IMR-90 (cell line): ENCODE measurements around the gene KDR. TPM values are rescaled to one million over a fixed set of nuclear protein-coding genes. Genes with fewer than 3 reads are reported as not detected.

Experiments
- ATAC-seq: fragments of 200-7000 bp; cut with Tn5 transposase; 2 replicates; pipeline ENCODE4 v1.9.1; 2020; ENCODE audit warnings: low read depth, mild to moderate bottlenecking, moderate library complexity
- BruUV-seq: library from RNA; stranded (reverse); fragments of 400-500 nt; replicated peaks from 2 replicates; lab custom pipeline; 2021; lab: Mats Ljungman, UMichigan
- CTCF ChIA-PET: fragments of 300-600 bp; formaldehyde crosslinking; extraction: SDS; loops from one replicate; lab custom pipeline; 2021; ENCODE audit warnings: antibody characterized with exemption; lab: Yijun Ruan, JAX
- POLR2A ChIA-PET: fragments of 300-600 bp; sonication (Branson Sonifier 250); formaldehyde crosslinking; loops from one replicate; lab custom pipeline; 2022; ENCODE audit warnings: antibody characterized with exemption; ENCODE audit not compliant: unreplicated experiment; lab: Charles Lee
- DNase-seq: peaks from one replicate; pipeline ENCODE4 v3.0.0; 2013
- H2AFZ ChIP-seq: replicated peaks from 2 replicates; pipeline ENCODE3; 2013; ENCODE audit warnings: low read length, mild to moderate bottlenecking; ENCODE audit not compliant: poor library complexity
- H2AK5ac ChIP-seq: 2 replicates; pipeline ENCODE4 v1.6.1; 2013; ENCODE audit warnings: low read depth, low read length, inconsistent platforms
- H2AK9ac ChIP-seq: replicated peaks from 2 replicates; pipeline ENCODE3; 2013; ENCODE audit warnings: mild to moderate bottlenecking, low read depth, low read length, moderate library complexity; ENCODE audit not compliant: poor library complexity
- H2BK120ac ChIP-seq: 2 replicates; pipeline ENCODE4 v1.6.1; 2013; ENCODE audit warnings: low read depth, low read length, inconsistent platforms
- H2BK15ac ChIP-seq: 3 replicates; pipeline ENCODE4 v1.6.1; 2013; ENCODE audit warnings: low read depth, low read length, inconsistent platforms
- H2BK20ac ChIP-seq: 2 replicates; pipeline ENCODE4 v1.6.1; 2013; ENCODE audit warnings: low read depth, mild to moderate bottlenecking, inconsistent platforms, low read length, moderate library complexity
- H2BK5ac ChIP-seq: 2 replicates; pipeline ENCODE4 v1.6.1; 2013; ENCODE audit warnings: mild to moderate bottlenecking, low read depth, low read length, inconsistent platforms; ENCODE audit not compliant: poor library complexity, severe bottlenecking
- H3K14ac ChIP-seq: replicated peaks from 2 replicates; pipeline ENCODE4 v1.6.1; 2013; ENCODE audit warnings: low read depth, low read length, inconsistent platforms
- H3K18ac ChIP-seq: 2 replicates; pipeline ENCODE4 v1.6.1; 2013; ENCODE audit warnings: low read depth, low read length, control low read depth
- H3K23ac ChIP-seq: 2 replicates; pipeline ENCODE4 v1.6.1; 2013; ENCODE audit warnings: low read depth, low read length, inconsistent platforms
- H3K27ac ChIP-seq: 2 replicates; pipeline ENCODE4 v1.5.1; 2013; ENCODE audit warnings: mild to moderate bottlenecking, control low read depth, low read length; ENCODE audit not compliant: insufficient read depth
- H3K27me3 ChIP-seq: 2 replicates; pipeline ENCODE4 v1.6.1; 2013; ENCODE audit warnings: low read length; ENCODE audit not compliant: control insufficient read depth, insufficient read depth
- H3K36me3 ChIP-seq: 2 replicates; pipeline ENCODE4 v1.6.1; 2013; ENCODE audit warnings: low read length, mixed read lengths; ENCODE audit not compliant: control insufficient read depth, insufficient read depth
- H3K4ac ChIP-seq: 2 replicates; pipeline ENCODE4 v1.6.1; 2013; ENCODE audit warnings: low read depth, low read length, inconsistent platforms
- H3K4me1 ChIP-seq: 2 replicates; pipeline ENCODE4 v1.6.1; 2013; ENCODE audit warnings: low read length, mixed read lengths; ENCODE audit not compliant: control insufficient read depth, insufficient read depth
- H3K4me2 ChIP-seq: 2 replicates; pipeline ENCODE4 v1.6.1; 2013; ENCODE audit warnings: low read depth, mild to moderate bottlenecking, control low read depth, low read length, moderate library complexity
- H3K4me3 ChIP-seq: 2 replicates; pipeline ENCODE4 v1.5.1; 2013; ENCODE audit warnings: low read depth, mild to moderate bottlenecking, control low read depth, low read length, moderate library complexity; ENCODE audit not compliant: insufficient read depth
- H3K56ac ChIP-seq: 2 replicates; pipeline ENCODE4 v1.6.1; 2013; ENCODE audit warnings: low read length, inconsistent platforms; ENCODE audit not compliant: insufficient read depth; ENCODE audit errors: extremely low read depth
- H3K79me1 ChIP-seq, 2 experiments: 2 replicates each; pipeline ENCODE4 v1.6.1; 2013; ENCODE audit warnings: low read length in 2 of 2, inconsistent platforms in 1 of 2, low read depth in 1 of 2
- H3K9ac ChIP-seq: 2 replicates; pipeline ENCODE4 v1.6.1; 2013; ENCODE audit warnings: low read depth, low read length, control low read depth
- H3K9me1 ChIP-seq: 2 replicates; pipeline ENCODE4 v1.6.1; 2013; ENCODE audit warnings: low read length, inconsistent platforms; ENCODE audit not compliant: insufficient read depth
- H3K9me3 ChIP-seq: 2 replicates; pipeline ENCODE4 v1.6.1; 2013; ENCODE audit warnings: low read length; ENCODE audit not compliant: control insufficient read depth, insufficient read depth
- H4K20me1 ChIP-seq: 2 replicates; pipeline ENCODE4 v1.6.1; 2013; ENCODE audit warnings: low read length, inconsistent platforms; ENCODE audit not compliant: insufficient read depth
- H4K5ac ChIP-seq: 2 replicates; pipeline ENCODE4 v1.6.1; 2013; ENCODE audit warnings: mild to moderate bottlenecking, low read depth, low read length, control low read depth
- H4K8ac ChIP-seq, 2 experiments: 2 replicates each; pipeline ENCODE4 v1.6.1; 2013; ENCODE audit warnings: low read depth in 2 of 2, low read length in 2 of 2, control low read depth in 1 of 2, inconsistent platforms in 1 of 2
- H4K91ac ChIP-seq: 2 replicates; pipeline ENCODE4 v1.6.1; 2013; ENCODE audit warnings: low read depth, low read length, inconsistent platforms; ENCODE audit not compliant: insufficient read depth
- MAFK ChIP-seq: IDR thresholded peaks from 2 replicates; pipeline ENCODE4 v1.6.1; 2012; ENCODE audit warnings: low read depth, low read length, improper control_type of control experiment
- RCOR1 ChIP-seq: IDR thresholded peaks from 2 replicates; pipeline ENCODE4 v1.6.1; 2012; ENCODE audit warnings: mild to moderate bottlenecking, low read length, improper control_type of control experiment; ENCODE audit not compliant: insufficient replicate concordance
- WGBS, 2 experiments: methylation state at CpG; one replicate each; pipeline versions ENCODE4 v1.1.5 to v1.1.7; 2013; ENCODE audit warnings: missing lambda C conversion rate in 2 of 2; ENCODE audit not compliant: insufficient read length in 1 of 2; ENCODE audit errors: extremely low coverage in 2 of 2; 5-methylcytosine and 5-hydroxymethylcytosine counted together
- dilution Hi-C: fragments of 300-500 bp; cut with HindIII; formaldehyde crosslinking; loops from one replicate; pipeline ENCODE4 v1.14.3; 2018; ENCODE audit warnings: low sequenced_read_pairs; ENCODE audit not compliant: unreplicated experiment
- in situ Hi-C: fragments of 300-500 bp; cut with MboI; formaldehyde crosslinking; loops from 3 replicates; pipeline ENCODE4 v1.14.3; 2019; ENCODE audit warnings: low sequenced_read_pairs, inconsistent platforms, mixed read lengths
- intact Hi-C: fragments of 100-400 bp; cut with micrococcal nuclease; formaldehyde crosslinking; loops from 2 replicates; pipeline ENCODE4 v1.10.0; 2022
- polyA plus RNA-seq, 3 experiments: library from polyadenylated mRNA; depleted of rRNA; stranded (reverse); fragments of >200 nt; gene quantifications; 2 replicates each; pipeline ENCODE4 v1.2.3, GENCODE V29; 2012; ENCODE audit warnings: low replicate concordance in 1 of 3
- total RNA-seq: library from RNA; depleted of rRNA; stranded (reverse); fragments of >200 nt; gene quantifications from 2 replicates; pipeline ENCODE4 v1.2.3, GENCODE V29; 2012

KDR gene
- total and polyA plus RNA-seq, 2 of the 4 experiments (the other 2 are of a cell fraction): not detected

- H3K36me3 ChIP-seq: no peaks in the 10 kb centered on the region
- WGBS, 2 experiments: no CpG with 5 or more reads among the region's 1 CpG
- H2BK120ac ChIP-seq: no peak overlapping the region
- H4K8ac ChIP-seq: no peak overlapping the region
- no peak overlapping the region for H4K91ac ChIP-seq
- no TSS peak for BruUV-seq
- no peaks in the 10 kb centered on the region for H3K9me1 ChIP-seq
- H3K18ac ChIP-seq: no peak overlapping the region
- TF ChIP-seq RCOR1: no peak
- TF ChIP-seq MAFK: no peak
- ChIA-PET POLR2A (no interaction called here), CTCF (no interaction called here)
- no peak overlapping the region for H3K4me2 ChIP-seq
- no peaks in the 10 kb centered on the region for H3K4me1 ChIP-seq
- H3K4ac ChIP-seq: no peak overlapping the region
- intact Hi-C loops: no loop called here
- no peak overlapping the region for H3K27ac ChIP-seq
- no peak overlapping the region for H3K23ac ChIP-seq
- H4K5ac ChIP-seq: no peak overlapping the region
- no peaks in the 10 kb centered on the region for H3K79me1 ChIP-seq
- no peak overlapping the region for H2AK5ac ChIP-seq
- no peak overlapping the region for H2BK20ac ChIP-seq
- H2BK15ac ChIP-seq: no peak overlapping the region
- ATAC-seq: no peak
- no peak for DNase-seq
- no peak overlapping the region for H2AK9ac ChIP-seq
- dilution Hi-C loops: no loop called here
- H3K9ac ChIP-seq: no peak overlapping the region
- H3K4me3 ChIP-seq: no peak overlapping the region
- H2AFZ ChIP-seq: no peak overlapping the region
- no peaks in the 10 kb centered on the region for H3K9me3 ChIP-seq
- H4K20me1 ChIP-seq: no peaks in the 10 kb centered on the region
- no peak overlapping the region for H3K56ac ChIP-seq
- no peak overlapping the region for H3K14ac ChIP-seq
- in situ Hi-C loops: no loop called here
- peaks cover 5% of the 10 kb centered on the region for H3K27me3 ChIP-seq
- H2BK5ac ChIP-seq: no peak overlapping the region
Observed at GRCh38 chr4:55037728-55038127, 87.7 kb downstream of the KDR start.
